Measurements from ENCODE around the gene CFAP77.

DNA sequence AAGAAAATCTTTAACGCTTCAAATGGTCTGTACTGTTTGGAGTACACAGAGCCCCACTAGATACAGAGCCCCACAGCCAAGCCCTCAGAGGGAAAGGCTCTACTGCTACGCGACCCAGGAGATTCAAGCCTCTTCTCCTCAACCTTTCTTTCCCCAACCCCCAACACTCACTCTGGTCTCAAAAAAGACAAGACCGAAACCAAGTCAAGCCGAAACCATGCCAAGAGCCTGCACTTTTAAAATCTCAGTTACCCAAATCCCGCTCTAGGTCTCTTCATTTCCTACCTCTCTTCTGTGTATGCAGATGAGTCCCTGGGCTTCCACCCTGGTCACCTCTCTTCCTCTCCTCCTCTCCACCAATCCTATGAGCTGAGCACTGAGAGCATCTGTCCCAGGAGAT lies 204.3 kb downstream of the CFAP77 start:
- TF ChIP-seq, protein P1, sequence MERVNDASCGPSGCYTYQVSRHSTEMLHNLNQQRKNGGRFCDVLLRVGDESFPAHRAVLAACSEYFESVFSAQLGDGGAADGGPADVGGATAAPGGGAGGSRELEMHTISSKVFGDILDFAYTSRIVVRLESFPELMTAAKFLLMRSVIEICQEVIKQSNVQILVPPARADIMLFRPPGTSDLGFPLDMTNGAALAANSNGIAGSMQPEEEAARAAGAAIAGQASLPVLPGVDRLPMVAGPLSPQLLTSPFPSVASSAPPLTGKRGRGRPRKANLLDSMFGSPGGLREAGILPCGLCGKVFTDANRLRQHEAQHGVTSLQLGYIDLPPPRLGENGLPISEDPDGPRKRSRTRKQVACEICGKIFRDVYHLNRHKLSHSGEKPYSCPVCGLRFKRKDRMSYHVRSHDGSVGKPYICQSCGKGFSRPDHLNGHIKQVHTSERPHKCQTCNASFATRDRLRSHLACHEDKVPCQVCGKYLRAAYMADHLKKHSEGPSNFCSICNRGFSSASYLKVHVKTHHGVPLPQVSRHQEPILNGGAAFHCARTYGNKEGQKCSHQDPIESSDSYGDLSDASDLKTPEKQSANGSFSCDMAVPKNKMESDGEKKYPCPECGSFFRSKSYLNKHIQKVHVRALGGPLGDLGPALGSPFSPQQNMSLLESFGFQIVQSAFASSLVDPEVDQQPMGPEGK (CRISPR knock-in tag; IDR thresholded peaks at IDR 0.05; ENCODE audit: borderline replicate concordance), result no peak
- TF ChIP-seq BACH2 (CRISPR knock-in tag; IDR thresholded peaks at IDR 0.05; ENCODE audit: borderline replicate concordance) (no peak), ZNF8 (CRISPR knock-in tag; IDR thresholded peaks at IDR 0.05) (no peak)

Data from SK-N-SH treated with all-trans-retinoic acid at 6 μM for 48 hours (cell line).